Fibroblast of gingiva (primary cell): Measurements from ENCODE around the gene SLC40A1.
"Not testable (repeated sequence)": the region's sequence is repeated elsewhere in the genome, so short reads cannot be mapped to it uniquely, and the experiment has no call there.

ENCODE experiments used
- DNase-seq: peaks from one replicate; pipeline ENCODE4 v3.0.0-alpha.2; 2011; ENCODE audit warnings: low read depth

The SLC40A1 gene

GRCh38 chr2:189580658-189581353 lies at the start of gene SLC40A1:
Gene SLC40A1, minus strand, starts transcription at chr2:189580786. Its CDS starts 326 bp downstream, at chr2:189580460.
- peak; percentile 61 for DNase-seq

GRCh38 chr2:189629531-189630453 lies 49.2 kb upstream of the SLC40A1 start:
- DNase-seq: peak; percentile 18

GRCh38 chr2:189628817-189629530 lies 48.4 kb upstream of the SLC40A1 start:
- no peak for DNase-seq

- DNase-seq: no peak
Measured at GRCh38 chr2:189627789-189628188, 47.2 kb upstream of the SLC40A1 start.

- no peak for DNase-seq
Measured at GRCh38 chr2:189625636-189626035, 45.0 kb upstream of the SLC40A1 start.

- no peak for DNase-seq
Measured at GRCh38 chr2:189624648-189625355, 44.2 kb upstream of the SLC40A1 start.

- no peak for DNase-seq
Measured at GRCh38 chr2:189623049-189623448, 42.5 kb upstream of the SLC40A1 start.

- DNase-seq: no peak
Measured at GRCh38 chr2:189621781-189622180, 41.2 kb upstream of the SLC40A1 start.

GRCh38 chr2:189618197-189618596 lies 37.6 kb upstream of the SLC40A1 start:
- DNase-seq: no peak

GRCh38 chr2:189614585-189614984 lies 34.0 kb upstream of the SLC40A1 start:
- no peak for DNase-seq

GRCh38 chr2:189613650-189614420 lies 33.2 kb upstream of the SLC40A1 start:
- DNase-seq: peak; percentile 27

- DNase-seq: peak; percentile 69
Measured at GRCh38 chr2:189613077-189613636, 32.6 kb upstream of the SLC40A1 start.

GRCh38 chr2:189610700-189611099 lies 30.1 kb upstream of the SLC40A1 start:
- no peak for DNase-seq

- DNase-seq: no peak
Measured at GRCh38 chr2:189609853-189610252, 29.3 kb upstream of the SLC40A1 start.

GRCh38 chr2:189609423-189609816 lies 28.8 kb upstream of the SLC40A1 start:
- DNase-seq: peak; percentile 69

- DNase-seq: peak; percentile 64
Measured at GRCh38 chr2:189608795-189609422, 28.3 kb upstream of the SLC40A1 start.

GRCh38 chr2:189608170-189608569 lies 27.6 kb upstream of the SLC40A1 start:
- DNase-seq: no peak

GRCh38 chr2:189602233-189602632 lies 21.6 kb upstream of the SLC40A1 start:
- no peak for DNase-seq

GRCh38 chr2:189601652-189602051 lies 21.1 kb upstream of the SLC40A1 start:
- DNase-seq: not testable (repeated sequence)

- no peak for DNase-seq
Measured at GRCh38 chr2:189601043-189601442, 20.5 kb upstream of the SLC40A1 start.
